GM21723 (cell line): Measurements from ENCODE around the gene RNPEPL1.

Experiments
- ATAC-seq: cut with Tn5 transposase; IDR thresholded peaks from one replicate; pipeline ENCODE4 v1.9.1; 2021; ENCODE audit warnings: mild to moderate bottlenecking, moderate library complexity; ENCODE audit not compliant: unreplicated experiment

The RNPEPL1 gene

GRCh38 chr2:240622531-240623235 is 54.4 kb downstream of the RNPEPL1 start:
- ATAC-seq: no peak

DNA sequence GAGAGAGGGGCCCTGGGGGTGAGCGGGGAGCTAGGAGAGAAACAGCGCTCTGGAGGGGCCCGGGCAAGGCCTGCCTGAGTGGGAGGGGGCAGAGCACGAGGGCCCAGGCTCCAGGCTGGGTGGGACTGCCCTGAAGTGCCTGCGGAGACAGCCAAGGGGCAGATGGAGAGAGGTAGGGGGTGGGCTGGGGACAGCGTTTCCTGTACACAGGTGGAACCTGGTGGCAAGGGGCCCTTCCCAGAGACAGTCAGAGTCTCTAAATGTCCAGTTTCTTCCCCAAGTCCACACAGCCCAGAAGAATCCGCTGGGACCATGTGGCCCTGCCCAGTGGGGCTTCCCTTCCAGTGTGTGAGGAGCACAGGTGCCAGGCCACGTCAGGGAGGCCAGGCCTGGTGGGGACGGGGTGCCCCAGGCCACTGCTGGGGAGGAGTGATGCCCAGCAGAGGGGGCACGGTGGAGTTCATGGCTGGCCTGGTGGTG is 55.3 kb downstream of the RNPEPL1 start:
- ATAC-seq: no peak

DNA sequence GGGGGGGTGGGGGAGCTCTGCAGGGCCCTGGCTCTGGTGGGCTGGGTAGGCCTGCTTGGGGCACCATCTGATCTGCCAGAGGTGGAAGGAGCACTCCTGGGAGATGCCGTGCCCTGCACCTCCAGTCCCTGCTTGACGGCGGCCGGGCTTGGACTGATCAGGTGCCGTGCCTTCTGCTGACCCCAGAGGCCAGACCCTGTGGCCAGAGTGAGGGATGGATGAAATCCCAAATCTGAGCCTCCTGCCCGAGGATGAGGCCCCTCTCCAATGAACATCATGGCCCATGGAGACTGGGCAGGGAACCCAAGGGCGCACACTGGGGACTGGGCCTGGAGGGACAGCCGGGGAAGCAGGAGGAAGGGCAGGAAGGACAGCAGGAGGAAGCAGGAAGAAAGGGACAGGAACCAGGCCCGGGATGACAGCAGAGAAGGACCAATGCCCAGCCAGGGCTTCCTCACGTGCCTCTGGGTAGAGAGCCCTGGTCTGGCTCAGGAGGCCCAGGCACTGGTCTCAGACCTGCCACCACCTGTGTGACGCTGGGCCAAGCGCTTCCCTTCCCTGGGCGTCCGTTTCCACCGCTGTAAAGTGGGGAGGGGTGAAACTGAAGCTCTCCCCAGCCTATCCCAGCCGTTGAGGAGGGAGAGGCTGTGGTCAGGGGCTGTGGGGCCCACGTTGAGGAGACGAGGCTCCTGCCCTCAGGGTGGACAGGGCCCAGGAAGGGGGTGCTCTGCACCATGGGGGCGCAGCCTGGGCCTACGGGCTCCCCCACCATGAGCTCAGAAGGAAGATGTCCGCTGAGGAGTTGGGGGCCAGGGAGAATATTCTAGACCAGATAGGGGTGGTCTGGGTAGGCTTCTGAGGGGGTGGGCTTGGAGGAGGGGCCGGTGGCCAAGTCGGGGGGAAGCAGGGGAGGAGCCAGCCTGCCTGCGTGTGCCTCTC is 56.0 kb downstream of the RNPEPL1 start:
- ATAC-seq: no peak

- ATAC-seq: no peak
Measured at GRCh38 chr2:240624950-240625621, 56.8 kb downstream of the RNPEPL1 start, which contains the start of gene GPR35. TSS of gene GPR35 (plus strand) at chr2:240625480. CDS start at chr2:240629953, 4,473 bp downstream.

DNA sequence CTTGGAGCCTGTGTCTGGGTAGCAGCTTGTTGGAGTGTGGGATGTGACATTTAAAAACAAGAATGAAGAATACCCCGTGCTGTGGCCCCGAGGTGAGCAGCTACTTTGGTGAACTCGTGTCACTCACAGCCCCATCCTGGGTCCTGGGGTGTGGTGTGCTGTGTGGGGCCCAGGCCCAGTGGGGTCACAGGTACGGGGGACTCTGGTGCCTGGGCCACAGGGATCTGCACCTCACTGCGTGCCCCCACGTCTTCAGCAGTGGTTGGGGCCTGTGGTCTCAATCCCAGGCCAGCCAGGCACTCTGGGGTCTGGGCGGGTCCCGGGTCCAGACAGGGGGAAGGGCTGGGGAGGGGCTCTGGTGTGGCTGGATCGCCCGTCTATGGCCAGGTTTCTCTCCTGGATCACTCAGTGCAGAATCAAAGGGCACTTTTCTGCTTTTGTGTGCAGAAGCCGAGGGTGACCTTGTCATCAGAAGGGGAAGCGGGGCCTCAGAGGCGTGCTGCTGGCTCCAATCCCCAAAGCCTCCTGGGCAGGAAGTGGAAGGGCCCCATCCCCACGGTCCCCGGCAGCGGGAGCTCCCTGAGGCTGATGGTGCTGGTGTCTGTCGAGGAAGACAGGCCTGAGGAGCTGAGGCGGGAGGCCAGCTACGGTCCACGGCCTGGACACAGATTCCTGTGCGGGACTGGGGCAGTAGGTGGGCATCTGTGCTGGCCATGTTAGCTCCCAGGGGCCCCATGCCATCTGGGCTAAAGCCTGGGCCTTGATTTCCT is 58.4 kb downstream of the RNPEPL1 start:
- no peak for ATAC-seq

- no peak for ATAC-seq
Measured at GRCh38 chr2:240627736-240628506, 59.6 kb downstream of the RNPEPL1 start.

DNA sequence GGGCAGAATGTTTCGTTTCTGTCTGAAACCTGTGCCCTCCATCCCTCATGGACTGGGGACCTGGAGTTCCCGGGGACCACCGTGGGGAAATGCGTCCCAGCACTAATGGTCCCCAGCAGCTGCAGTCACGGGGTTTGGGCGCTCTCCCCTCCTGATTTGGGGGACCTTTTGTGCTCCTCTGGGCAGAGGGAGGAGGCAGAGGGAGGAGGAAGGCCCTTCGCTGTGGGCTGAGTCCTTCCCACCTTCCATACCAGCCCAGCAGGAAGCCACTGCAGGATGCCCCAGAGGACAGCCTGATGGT is 60.2 kb downstream of the RNPEPL1 start:
- ATAC-seq: no peak

GRCh38 chr2:240628808-240629618 is 60.7 kb downstream of the RNPEPL1 start:
- ATAC-seq: no peak

DNA sequence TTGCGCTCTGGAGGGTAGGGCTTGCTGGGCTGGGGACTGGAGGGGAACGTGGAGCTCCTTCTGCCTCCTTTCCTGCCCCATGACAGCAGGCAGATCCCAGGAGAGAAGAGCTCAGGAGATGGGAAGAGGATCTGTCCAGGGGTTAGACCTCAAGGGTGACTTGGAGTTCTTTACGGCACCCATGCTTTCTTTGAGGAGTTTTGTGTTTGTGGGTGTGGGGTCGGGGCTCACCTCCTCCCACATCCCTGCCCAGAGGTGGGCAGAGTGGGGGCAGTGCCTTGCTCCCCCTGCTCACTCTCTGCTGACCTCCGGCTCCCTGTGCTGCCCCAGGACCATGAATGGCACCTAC is 61.3 kb downstream of the RNPEPL1 start:
- no peak for ATAC-seq

- no peak for ATAC-seq
Measured at GRCh38 chr2:240629968-240630770, 61.9 kb downstream of the RNPEPL1 start.
